Measurements from ENCODE around the gene AHI1.

- TF ChIP-seq CTCF (IDR thresholded peaks at IDR 0.05; ENCODE audit: insufficient read depth, low read depth, low read length): no peak
- TF ChIP-seq EZH2 (IDR thresholded peaks at IDR 0.05; ENCODE audit: insufficient read depth, low read length): no peak
Measured at GRCh38 chr6:135493218-135493961, 4.2 kb downstream of the AHI1 start.

Data from astrocyte (in vitro differentiated cells and primary cell).